T-helper 1 cell treated with Interleukin-12 subunit alpha and Interleukin-12 subunit beta and Interleukin-4 antibody, amounts not matched to agents 30 ng/mL and 1 ng/mL, for 36 hours (primary cell): ENCODE measurements around the gene ZDHHC11B. TPM values are rescaled to one million over a fixed set of nuclear protein-coding genes. Genes with fewer than 3 reads are reported as not detected.
"Not testable (repeated sequence)": the region's sequence is repeated elsewhere in the genome, so short reads cannot be mapped to it uniquely, and the experiment has no call there.

Source experiments
- intact Hi-C: fragments of 100-400 bp; cut with micrococcal nuclease; formaldehyde crosslinking; loops from one replicate; pipeline ENCODE4 v1.15.1; 2024
- total RNA-seq: library from RNA; stranded (reverse); gene quantifications from 2 replicates; pipeline ENCODE4 v1.2.3, GENCODE V29; 2022

Gene ZDHHC11B
- total RNA-seq, result not detected in 2 replicates

- intact Hi-C loops, result loop anchor here (2.0 to 5.0 kb wide), 6 partner anchors 92 to 753 kb away; partner anchors contain the start of genes BRD9, CEP72, TPPP and TRIP13
Measured at GRCh38 chr5:784428-785177, at the start of gene ZDHHC11B. Gene ZDHHC11B, minus strand, starts transcription at chr5:784729. Its CDS starts 17,810 bp downstream, at chr5:766919.

- intact Hi-C loops, result loop anchor here (5.0 kb wide), 1 partner anchor 92 kb away; no protein-coding TSS in a partner anchor
Measured at GRCh38 chr5:834013-834412, 49.5 kb upstream of the ZDHHC11B start.

- intact Hi-C loops, result not testable (repeated sequence)
Measured at GRCh38 chr5:828194-828593, 43.7 kb upstream of the ZDHHC11B start.

- intact Hi-C loops, result not testable (repeated sequence)
Measured at GRCh38 chr5:825544-825943, 41.0 kb upstream of the ZDHHC11B start.

GRCh38 chr5:821504-821903, 37.0 kb upstream of the ZDHHC11B start:
- intact Hi-C loops, result no loop called here

- intact Hi-C loops, result no loop called here
Measured at GRCh38 chr5:820245-820644, 35.7 kb upstream of the ZDHHC11B start.

GRCh38 chr5:819078-819477, 34.5 kb upstream of the ZDHHC11B start:
- intact Hi-C loops, result no loop called here

GRCh38 chr5:816176-816575, 31.6 kb upstream of the ZDHHC11B start:
- intact Hi-C loops, result no loop called here

GRCh38 chr5:815449-815848, 30.9 kb upstream of the ZDHHC11B start:
- intact Hi-C loops, result no loop called here

- intact Hi-C loops, result not testable (repeated sequence)
Measured at GRCh38 chr5:813575-813974, 29.0 kb upstream of the ZDHHC11B start.

- intact Hi-C loops, result not testable (repeated sequence)
Measured at GRCh38 chr5:811384-811783, 26.9 kb upstream of the ZDHHC11B start.

- intact Hi-C loops, result not testable (repeated sequence)
Measured at GRCh38 chr5:807719-808514, 23.4 kb upstream of the ZDHHC11B start.

GRCh38 chr5:801472-801871, 16.9 kb upstream of the ZDHHC11B start:
- intact Hi-C loops, result no loop called here

GRCh38 chr5:801055-801454, 16.5 kb upstream of the ZDHHC11B start:
- intact Hi-C loops, result not testable (repeated sequence)

GRCh38 chr5:798505-799138, 14.1 kb upstream of the ZDHHC11B start:
- intact Hi-C loops, result not testable (repeated sequence)

GRCh38 chr5:797986-798385, 13.5 kb upstream of the ZDHHC11B start:
- intact Hi-C loops, result not testable (repeated sequence)

- intact Hi-C loops, result not testable (repeated sequence)
Measured at GRCh38 chr5:795873-796272, 11.3 kb upstream of the ZDHHC11B start.

- intact Hi-C loops, result not testable (repeated sequence)
Measured at GRCh38 chr5:794948-795347, 10.4 kb upstream of the ZDHHC11B start.

GRCh38 chr5:788703-789102, 4.2 kb upstream of the ZDHHC11B start:
- intact Hi-C loops, result not testable (repeated sequence)

GRCh38 chr5:787857-788233, 3.3 kb upstream of the ZDHHC11B start:
- intact Hi-C loops, result not testable (repeated sequence)

- intact Hi-C loops, result not testable (repeated sequence)
Measured at GRCh38 chr5:787224-787856, 2.8 kb upstream of the ZDHHC11B start.
